NCI-H1417 (cell line): ENCODE results near the gene HOXD8.

ENCODE experiments used
- DNase-seq, 3 experiments: peaks; one replicate each; lab custom pipeline; 2025; lab: John Stamatoyannopoulos, UW

Gene HOXD8

DNA sequence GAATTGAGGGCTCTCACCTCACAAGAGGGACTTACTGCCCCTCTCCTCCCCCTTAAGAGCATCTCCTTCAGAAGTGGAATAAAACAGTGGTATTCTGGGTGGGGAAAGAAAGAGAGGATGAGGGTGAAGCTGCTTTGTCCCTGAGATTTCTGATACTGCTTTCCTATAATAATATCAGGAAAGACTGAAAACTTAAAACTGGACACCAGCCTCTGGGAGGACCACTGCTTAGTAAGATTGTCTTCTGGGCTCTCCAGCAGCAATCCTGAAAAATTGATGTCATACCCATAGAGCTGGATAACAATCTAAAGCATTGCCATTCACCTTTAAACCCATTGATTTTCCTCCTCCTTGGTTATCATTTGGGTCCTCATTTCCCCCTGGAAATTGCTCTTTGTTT lies 17.1 kb downstream of the HOXD8 start:
- DNase-seq = no peak

- DNase-seq = no peak
Observed at GRCh38 chr2:176147210-176147799, 17.8 kb downstream of the HOXD8 start.

DNA sequence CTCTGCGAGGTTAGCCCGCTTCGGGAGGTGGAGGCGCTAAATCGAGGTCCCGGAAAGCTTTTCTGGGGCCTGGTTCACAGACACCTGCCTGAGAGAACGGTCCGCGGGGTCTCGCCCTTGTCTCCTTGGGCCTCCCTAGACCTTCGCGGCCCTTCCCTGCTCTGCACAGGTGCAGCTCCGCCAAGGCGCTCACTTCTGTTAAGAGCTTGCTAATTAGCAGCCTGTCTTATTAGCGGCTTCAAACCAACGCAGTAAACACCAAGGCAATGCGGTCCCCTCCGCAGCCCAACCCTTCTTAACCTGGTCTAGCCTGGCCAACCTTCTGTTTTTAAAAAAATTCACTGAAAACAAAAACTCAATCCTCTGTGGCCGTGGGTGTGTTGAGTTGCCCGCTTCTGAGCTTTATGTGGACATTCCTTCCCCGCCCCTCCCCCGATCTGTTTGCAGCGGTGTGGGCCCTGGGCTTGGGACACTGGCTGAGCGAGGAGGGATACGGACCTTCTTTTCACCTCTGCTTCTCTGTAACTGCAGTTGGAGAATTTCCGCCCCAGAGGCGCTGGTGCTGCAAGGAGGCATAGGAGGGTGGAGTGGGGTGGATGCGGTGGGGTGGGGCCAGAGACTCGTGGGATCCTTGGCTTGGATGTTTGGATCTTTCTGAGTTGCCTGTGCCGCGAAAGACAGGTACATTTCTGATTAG lies 18.4 kb downstream of the HOXD8 start:
- no peak for DNase-seq

DNA sequence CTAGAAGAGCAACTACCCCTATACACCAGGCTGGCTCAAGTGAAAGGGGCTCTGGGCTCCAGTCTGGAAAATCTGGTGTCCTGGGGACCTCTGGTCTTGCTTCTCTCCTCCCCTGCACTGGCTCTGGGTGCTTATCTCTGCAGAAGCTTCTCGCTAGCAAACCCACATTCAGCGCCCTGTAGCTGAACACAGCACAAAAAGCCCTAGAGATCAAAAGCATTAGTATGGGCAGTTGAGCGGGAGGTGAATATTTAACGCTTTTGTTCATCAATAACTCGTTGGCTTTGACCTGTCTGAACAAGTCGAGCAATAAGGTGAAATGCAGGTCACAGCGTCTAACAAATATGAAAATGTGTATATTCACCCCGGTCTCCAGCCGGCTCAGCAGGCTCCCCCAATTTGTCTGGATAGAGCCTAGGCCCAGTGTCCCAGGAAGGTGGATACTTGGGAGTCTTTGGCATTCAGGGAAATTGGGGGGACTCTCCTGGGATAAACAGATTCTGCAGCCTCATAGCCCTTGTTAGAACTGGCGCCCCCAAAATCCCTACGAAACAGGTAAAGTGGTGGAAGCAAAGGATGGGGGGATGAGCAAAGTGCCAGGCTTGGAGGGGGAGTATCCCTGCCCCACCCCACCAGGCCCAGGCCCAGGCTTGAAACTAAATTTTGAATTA lies 19.4 kb downstream of the HOXD8 start:
- DNase-seq = no peak

DNA sequence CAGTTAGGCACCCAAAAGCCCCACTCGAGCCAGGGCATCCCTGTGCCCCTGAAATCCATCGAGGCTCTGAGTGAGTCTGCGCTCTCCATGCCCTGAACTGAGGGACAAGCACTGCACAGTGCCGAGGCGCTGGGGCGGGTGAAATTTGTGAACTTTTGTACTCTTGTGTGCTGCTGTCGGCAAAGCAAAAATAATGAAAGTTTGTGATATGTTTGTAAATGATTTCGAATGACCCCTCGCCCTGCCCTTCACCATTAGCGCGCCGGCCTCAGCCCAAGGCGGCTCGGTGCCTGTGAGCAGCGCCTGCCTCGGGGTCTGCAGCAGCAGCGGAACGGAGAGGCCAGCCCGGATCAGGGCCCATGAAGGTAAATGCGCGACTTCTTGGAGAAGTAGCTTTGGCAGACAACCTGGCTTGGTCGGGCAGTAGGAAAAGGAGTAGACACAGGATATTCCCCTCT lies 20.0 kb downstream of the HOXD8 start:
- DNase-seq = no peak

GRCh38 chr2:176149939-176150583 lies 20.6 kb downstream of the HOXD8 start:
- DNase-seq = no peak

- no peak for DNase-seq
Observed at GRCh38 chr2:176150584-176151441, 21.3 kb downstream of the HOXD8 start.

- peak in 2 of 3 experiments; percentile 77 to 78 for DNase-seq
Observed at GRCh38 chr2:176151442-176152287, 22.2 kb downstream of the HOXD8 start, which contains the start of gene HOXD4. Gene HOXD4, plus strand, starts transcription at chr2:176151550. Its CDS starts 84 bp downstream, at chr2:176151634.

- peak in 2 of 3 experiments; percentile 75 to 76 for DNase-seq
Observed at GRCh38 chr2:176152350-176153181, 23.1 kb downstream of the HOXD8 start.

GRCh38 chr2:176154576-176155252 lies 25.2 kb downstream of the HOXD8 start:
- no peak for DNase-seq

GRCh38 chr2:176155356-176156044 lies 26.0 kb downstream of the HOXD8 start:
- no peak for DNase-seq

GRCh38 chr2:176156301-176156806 lies 26.8 kb downstream of the HOXD8 start:
- DNase-seq = no peak

- no peak for DNase-seq
Observed at GRCh38 chr2:176156807-176157498, 27.4 kb downstream of the HOXD8 start, which contains the start of gene HOXD3. Gene HOXD3, plus strand, starts transcription at chr2:176157307. Its CDS starts 11,808 bp downstream, at chr2:176169115.

DNA sequence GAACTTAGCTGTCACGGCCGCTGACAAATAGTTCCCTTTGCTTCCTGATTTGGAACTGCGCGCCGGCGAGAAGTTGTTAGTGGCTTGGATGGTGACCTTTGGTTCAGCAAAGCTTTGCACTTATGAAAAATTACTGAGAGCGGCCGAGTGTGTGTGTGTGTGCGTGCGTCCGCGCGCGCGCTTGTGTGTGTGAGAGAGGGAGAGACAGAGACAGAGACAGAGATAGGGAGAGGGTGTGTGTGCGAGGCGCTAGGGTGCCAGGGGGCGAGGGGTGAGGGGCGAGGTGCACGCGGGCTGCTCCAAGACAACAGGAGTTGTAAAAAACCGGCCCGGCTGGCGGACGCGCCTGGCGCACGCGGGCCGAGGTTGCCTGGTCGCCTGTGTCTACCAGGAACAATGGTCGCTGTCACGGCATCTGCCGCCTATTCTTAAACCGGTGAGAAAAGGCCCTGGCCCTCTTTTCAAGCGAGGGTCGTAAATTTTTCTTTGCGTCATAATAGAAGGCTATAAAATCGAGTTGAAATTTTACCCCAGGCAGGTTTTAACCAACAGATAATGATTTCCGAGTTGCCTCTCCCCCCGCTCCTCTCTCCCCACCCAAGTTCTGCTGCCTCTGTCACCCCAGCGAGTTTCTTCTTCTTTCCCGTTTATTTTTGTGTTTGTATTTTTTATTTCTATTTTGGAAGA lies 28.1 kb downstream of the HOXD8 start:
- no peak for DNase-seq

- DNase-seq = no peak
Observed at GRCh38 chr2:176158186-176158591, 28.7 kb downstream of the HOXD8 start.

DNA sequence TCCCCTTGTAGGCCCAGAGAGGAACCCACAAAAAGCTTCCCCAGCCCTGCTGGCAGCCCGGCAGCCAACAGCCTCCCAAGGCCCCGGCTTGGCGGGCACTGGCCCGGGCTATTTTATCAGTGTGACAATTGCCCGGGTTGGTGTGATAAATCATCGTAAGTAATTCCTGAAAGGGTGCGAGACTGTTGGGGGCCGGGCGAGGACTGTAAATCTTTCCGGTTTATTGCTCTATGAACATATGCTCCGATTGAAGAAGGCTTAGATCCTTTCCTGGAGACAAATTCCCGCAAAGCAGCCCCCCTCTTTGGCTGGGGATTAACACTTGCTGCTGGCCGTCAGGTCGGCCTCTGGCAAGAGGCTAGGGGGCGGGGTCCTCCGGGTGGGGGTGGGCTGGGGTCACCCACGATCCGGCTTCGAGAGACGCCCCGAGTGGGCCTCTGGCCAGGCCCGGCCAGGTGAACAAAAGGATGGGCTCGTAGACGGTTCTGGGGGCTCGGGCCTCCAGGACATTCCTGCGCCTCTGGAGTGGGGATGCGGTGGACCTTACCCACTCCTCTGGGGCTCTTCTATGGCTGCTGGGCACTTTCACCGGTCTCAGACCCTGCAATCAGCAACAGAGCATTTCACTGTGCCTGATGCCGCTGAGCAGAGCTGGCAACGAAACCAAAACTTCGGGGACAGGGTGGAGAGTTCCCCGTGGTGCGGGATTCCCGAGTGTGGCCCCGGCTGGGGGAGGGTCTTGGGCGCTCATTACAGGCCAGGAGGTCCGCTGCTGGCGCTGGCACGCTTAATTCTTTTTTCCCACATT lies 29.6 kb downstream of the HOXD8 start:
- DNase-seq = no peak
